WTC11 (cell line): ENCODE results near the gene ARHGEF1. TPM values are rescaled to one million over a fixed set of nuclear protein-coding genes. Genes with fewer than 3 reads are reported as not detected.
A peak's percentile ranks its signal among the peaks of the same experiment; 100 is the strongest.

Experiments
- ARID4B ChIP-seq: sonication (generic); formaldehyde crosslinking; IDR thresholded peaks from 2 replicates; pipeline ENCODE4 v1.8.0; 2023; ENCODE audit warnings: missing genetic modification reagents, mild to moderate bottlenecking, borderline replicate concordance
- ATF1 ChIP-seq: sonication (generic); formaldehyde crosslinking; IDR thresholded peaks from 2 replicates; pipeline ENCODE4 v1.8.1; 2023; ENCODE audit warnings: mild to moderate bottlenecking, moderate library complexity, missing genetic modification reagents
- E2F4 ChIP-seq: sonication (generic); formaldehyde crosslinking; IDR thresholded peaks from 2 replicates; pipeline ENCODE4 v1.8.1; 2022; ENCODE audit warnings: low read depth, mild to moderate bottlenecking, moderate library complexity, missing genetic modification reagents, borderline replicate concordance
- ELF4 ChIP-seq: sonication (generic); formaldehyde crosslinking; IDR thresholded peaks from 2 replicates; pipeline ENCODE4 v1.8.1; 2022; ENCODE audit warnings: low read depth, mild to moderate bottlenecking, moderate library complexity, missing genetic modification reagents
- FOXK1 ChIP-seq: sonication (generic); formaldehyde crosslinking; IDR thresholded peaks from 2 replicates; pipeline ENCODE4 v1.8.0; 2022; ENCODE audit warnings: mild to moderate bottlenecking, moderate library complexity, missing genetic modification reagents
- JUN ChIP-seq: sonication (generic); formaldehyde crosslinking; IDR thresholded peaks from 2 replicates; pipeline ENCODE4 v1.8.0; 2023; ENCODE audit warnings: mild to moderate bottlenecking, missing genetic modification reagents
- NFATC4 ChIP-seq: fragments of 250-450 bp; sonication (Bioruptor Pico); IDR thresholded peaks from 2 replicates; pipeline ENCODE4 v1.9.0; 2021; ENCODE audit warnings: mild to moderate bottlenecking
- NR1H2 ChIP-seq: sonication (generic); formaldehyde crosslinking; IDR thresholded peaks from 2 replicates; pipeline ENCODE4 v1.9.0; 2021; ENCODE audit warnings: mild to moderate bottlenecking, moderate library complexity, missing genetic modification reagents
- NR3C1 ChIP-seq: sonication (generic); formaldehyde crosslinking; conservative IDR thresholded peaks from 2 replicates; pipeline ENCODE4 v1.8.1; 2023; ENCODE audit warnings: low read depth, mild to moderate bottlenecking, missing genetic modification reagents
- OVOL2 ChIP-seq: fragments of 250-450 bp; sonication (Bioruptor Pico); IDR thresholded peaks from 2 replicates; pipeline ENCODE4 v1.9.0; 2021; ENCODE audit warnings: mild to moderate bottlenecking, borderline replicate concordance
- TP53 ChIP-seq: sonication (generic); formaldehyde crosslinking; IDR thresholded peaks from 2 replicates; pipeline ENCODE4 v1.8.1; 2023; ENCODE audit warnings: mild to moderate bottlenecking, missing genetic modification reagents
- ZBTB21 ChIP-seq: sonication (generic); formaldehyde crosslinking; IDR thresholded peaks from 2 replicates; pipeline ENCODE4 v1.8.1; 2023; ENCODE audit warnings: mild to moderate bottlenecking, missing genetic modification reagents, borderline replicate concordance
- ZBTB43 ChIP-seq: sonication (generic); formaldehyde crosslinking; IDR thresholded peaks from 2 replicates; pipeline ENCODE4 v1.8.1; 2023; ENCODE audit warnings: mild to moderate bottlenecking, missing genetic modification reagents
- ZNF219 ChIP-seq: sonication (generic); formaldehyde crosslinking; IDR thresholded peaks from 2 replicates; pipeline ENCODE4 v1.8.0; 2023; ENCODE audit warnings: missing genetic modification reagents, mild to moderate bottlenecking, borderline replicate concordance
- ZNF232 ChIP-seq: sonication (generic); formaldehyde crosslinking; IDR thresholded peaks from 2 replicates; pipeline ENCODE4 v1.8.0; 2022; ENCODE audit warnings: mild to moderate bottlenecking, missing genetic modification reagents
- ZNF317 ChIP-seq: sonication (generic); formaldehyde crosslinking; IDR thresholded peaks from 2 replicates; pipeline ENCODE4 v1.8.1; 2023; ENCODE audit warnings: low read depth, mild to moderate bottlenecking, moderate library complexity, missing genetic modification reagents, borderline replicate concordance
- ZNF416 ChIP-seq: fragments of 250-450 bp; sonication (Bioruptor Pico); IDR thresholded peaks from 2 replicates; pipeline ENCODE4 v1.9.0; 2021; ENCODE audit warnings: mild to moderate bottlenecking, inconsistent platforms
- ZNF532 ChIP-seq: fragments of 250-450 bp; sonication (Bioruptor Pico); IDR thresholded peaks from 2 replicates; pipeline ENCODE4 v1.9.0; 2021; ENCODE audit warnings: mild to moderate bottlenecking, borderline replicate concordance
- total RNA-seq: library from RNA; stranded (reverse); gene quantifications from 3 replicates; pipeline ENCODE4 v1.2.3, GENCODE V29; 2021
- TF ChIP-seq, protein P1 (sequence below): sonication (generic); formaldehyde crosslinking; IDR thresholded peaks from 2 replicates; pipeline ENCODE4 v1.8.0; 2022; ENCODE audit warnings: mild to moderate bottlenecking, missing genetic modification reagents
- TF ChIP-seq, protein P2 (sequence below): sonication (generic); formaldehyde crosslinking; IDR thresholded peaks from 2 replicates; pipeline ENCODE4 v1.8.0; 2022; ENCODE audit warnings: missing genetic modification reagents

ARHGEF1 gene
- total RNA-seq, 1 experiment from 2014 or later = 102 TPM

GRCh38 chr19:41860419-41861115 lies 22.4 kb upstream of the ARHGEF1 start (continued):
- TF ChIP-seq, protein P1, sequence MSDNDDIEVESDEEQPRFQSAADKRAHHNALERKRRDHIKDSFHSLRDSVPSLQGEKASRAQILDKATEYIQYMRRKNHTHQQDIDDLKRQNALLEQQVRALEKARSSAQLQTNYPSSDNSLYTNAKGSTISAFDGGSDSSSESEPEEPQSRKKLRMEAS (CRISPR knock-in tag) = no peak
- no peak for TF ChIP-seq ZNF232 (CRISPR knock-in tag)
- 0 out of 2 replicates have a peak, but pooled peaks have one; percentile 9 for TF ChIP-seq ARID4B
- no peak for TF ChIP-seq NFATC4 (CRISPR knock-in tag)
- no peak for TF ChIP-seq OVOL2 (CRISPR knock-in tag)
- no peak for TF ChIP-seq NR3C1 (CRISPR knock-in tag)
- TF ChIP-seq ZNF416 (CRISPR knock-in tag) = peak; percentile 35; the same call in 1 of the 2 replicates
- peak; percentile 46; the same call in 1 of the 2 replicates for TF ChIP-seq ZNF219 (CRISPR knock-in tag)
- TF ChIP-seq NR1H2 = no peak
- TF ChIP-seq ELF4 = 0 out of 2 replicates have a peak, but pooled peaks have one; percentile 29
- TF ChIP-seq ATF1 (CRISPR knock-in tag) = no peak
- 0 out of 2 replicates have a peak, but pooled peaks have one; percentile 65 for TF ChIP-seq ZBTB43 (CRISPR knock-in tag)
- peak; percentile 12 for TF ChIP-seq FOXK1 (CRISPR knock-in tag)
- TF ChIP-seq TP53 (CRISPR knock-in tag) = peak; percentile 92; the same call in 1 of the 2 replicates
- no peak for TF ChIP-seq ZBTB21
- TF ChIP-seq, protein P2, sequence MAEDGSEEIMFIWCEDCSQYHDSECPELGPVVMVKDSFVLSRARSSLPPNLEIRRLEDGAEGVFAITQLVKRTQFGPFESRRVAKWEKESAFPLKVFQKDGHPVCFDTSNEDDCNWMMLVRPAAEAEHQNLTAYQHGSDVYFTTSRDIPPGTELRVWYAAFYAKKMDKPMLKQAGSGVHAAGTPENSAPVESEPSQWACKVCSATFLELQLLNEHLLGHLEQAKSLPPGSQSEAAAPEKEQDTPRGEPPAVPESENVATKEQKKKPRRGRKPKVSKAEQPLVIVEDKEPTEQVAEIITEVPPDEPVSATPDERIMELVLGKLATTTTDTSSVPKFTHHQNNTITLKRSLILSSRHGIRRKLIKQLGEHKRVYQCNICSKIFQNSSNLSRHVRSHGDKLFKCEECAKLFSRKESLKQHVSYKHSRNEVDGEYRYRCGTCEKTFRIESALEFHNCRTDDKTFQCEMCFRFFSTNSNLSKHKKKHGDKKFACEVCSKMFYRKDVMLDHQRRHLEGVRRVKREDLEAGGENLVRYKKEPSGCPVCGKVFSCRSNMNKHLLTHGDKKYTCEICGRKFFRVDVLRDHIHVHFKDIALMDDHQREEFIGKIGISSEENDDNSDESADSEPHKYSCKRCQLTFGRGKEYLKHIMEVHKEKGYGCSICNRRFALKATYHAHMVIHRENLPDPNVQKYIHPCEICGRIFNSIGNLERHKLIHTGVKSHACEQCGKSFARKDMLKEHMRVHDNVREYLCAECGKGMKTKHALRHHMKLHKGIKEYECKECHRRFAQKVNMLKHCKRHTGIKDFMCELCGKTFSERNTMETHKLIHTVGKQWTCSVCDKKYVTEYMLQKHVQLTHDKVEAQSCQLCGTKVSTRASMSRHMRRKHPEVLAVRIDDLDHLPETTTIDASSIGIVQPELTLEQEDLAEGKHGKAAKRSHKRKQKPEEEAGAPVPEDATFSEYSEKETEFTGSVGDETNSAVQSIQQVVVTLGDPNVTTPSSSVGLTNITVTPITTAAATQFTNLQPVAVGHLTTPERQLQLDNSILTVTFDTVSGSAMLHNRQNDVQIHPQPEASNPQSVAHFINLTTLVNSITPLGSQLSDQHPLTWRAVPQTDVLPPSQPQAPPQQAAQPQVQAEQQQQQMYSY (CRISPR knock-in tag) = no peak
- TF ChIP-seq ZNF317 (CRISPR knock-in tag) = no peak
- no peak for TF ChIP-seq ZNF532 (CRISPR knock-in tag)
- peak; percentile 3; the same call in 1 of the 2 replicates for TF ChIP-seq JUN (CRISPR knock-in tag)
- TF ChIP-seq E2F4 (CRISPR knock-in tag) = peak; percentile 58; the same call in 1 of the 2 replicates
